Measurements from ENCODE around the gene ENO2.

The ENO2 gene

GRCh38 chr12:6962285-6963015 lies 48.1 kb downstream of the ENO2 start:
- peak; percentile 32 for DNase-seq

- peak; percentile 41 for DNase-seq
Observed at GRCh38 chr12:6963016-6963731, 48.8 kb downstream of the ENO2 start.

GRCh38 chr12:6963791-6964413 lies 49.5 kb downstream of the ENO2 start:
- DNase-seq = peak; percentile 37

- no peak for DNase-seq
Observed at GRCh38 chr12:6964605-6965025, 50.2 kb downstream of the ENO2 start.

GRCh38 chr12:6965026-6965661 lies 50.8 kb downstream of the ENO2 start:
- peak; percentile 92 for DNase-seq

- DNase-seq = peak; percentile 8
Observed at GRCh38 chr12:6965714-6966113, 51.3 kb downstream of the ENO2 start.

- DNase-seq = no peak
Observed at GRCh38 chr12:6966351-6966750, 52.0 kb downstream of the ENO2 start.

GRCh38 chr12:6967651-6968100 lies 53.3 kb downstream of the ENO2 start:
- DNase-seq = no peak

- DNase-seq = no peak
Observed at GRCh38 chr12:6968426-6968825, 54.0 kb downstream of the ENO2 start.

- DNase-seq = no peak
Observed at GRCh38 chr12:6970096-6970527, 55.7 kb downstream of the ENO2 start.

Measured in stimulated activated CD4-positive, alpha-beta T cell treated with anti-CD3 and anti-CD28 coated beads, Interleukin-15, amount 100 ng/mL, for 24 hours (primary cell).